Measurements from ENCODE around the gene VWA8. TPM values are rescaled to one million over a fixed set of nuclear protein-coding genes. Genes with fewer than 3 reads are reported as not detected.
A peak's percentile ranks its signal among the peaks of the same experiment; 100 is the strongest.

Gene VWA8
- total RNA-seq, 1 donor from 2014 or later, result 9.8 TPM

GRCh38 chr13:41603917-41604316 lies 357.0 kb downstream of the VWA8 start:
- no peak overlapping the region for H3K4me3 ChIP-seq (ENCODE audit: low read depth, low read length)
- peak; percentile 90 for DNase-seq (ENCODE audit: low read depth)
- TF ChIP-seq, protein P1, sequence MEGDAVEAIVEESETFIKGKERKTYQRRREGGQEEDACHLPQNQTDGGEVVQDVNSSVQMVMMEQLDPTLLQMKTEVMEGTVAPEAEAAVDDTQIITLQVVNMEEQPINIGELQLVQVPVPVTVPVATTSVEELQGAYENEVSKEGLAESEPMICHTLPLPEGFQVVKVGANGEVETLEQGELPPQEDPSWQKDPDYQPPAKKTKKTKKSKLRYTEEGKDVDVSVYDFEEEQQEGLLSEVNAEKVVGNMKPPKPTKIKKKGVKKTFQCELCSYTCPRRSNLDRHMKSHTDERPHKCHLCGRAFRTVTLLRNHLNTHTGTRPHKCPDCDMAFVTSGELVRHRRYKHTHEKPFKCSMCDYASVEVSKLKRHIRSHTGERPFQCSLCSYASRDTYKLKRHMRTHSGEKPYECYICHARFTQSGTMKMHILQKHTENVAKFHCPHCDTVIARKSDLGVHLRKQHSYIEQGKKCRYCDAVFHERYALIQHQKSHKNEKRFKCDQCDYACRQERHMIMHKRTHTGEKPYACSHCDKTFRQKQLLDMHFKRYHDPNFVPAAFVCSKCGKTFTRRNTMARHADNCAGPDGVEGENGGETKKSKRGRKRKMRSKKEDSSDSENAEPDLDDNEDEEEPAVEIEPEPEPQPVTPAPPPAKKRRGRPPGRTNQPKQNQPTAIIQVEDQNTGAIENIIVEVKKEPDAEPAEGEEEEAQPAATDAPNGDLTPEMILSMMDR (conservative IDR thresholded peaks at IDR 0.05; ENCODE audit: low read depth, low read length), result no peak

- no peak for DNase-seq (ENCODE audit: low read depth)
- TF ChIP-seq, protein P1 (conservative IDR thresholded peaks at IDR 0.05; ENCODE audit: low read depth, low read length), result no peak
- H3K4me3 ChIP-seq (ENCODE audit: low read depth, low read length), result no peak overlapping the region
Observed at GRCh38 chr13:41601718-41602445, 359.0 kb downstream of the VWA8 start.

DNA sequence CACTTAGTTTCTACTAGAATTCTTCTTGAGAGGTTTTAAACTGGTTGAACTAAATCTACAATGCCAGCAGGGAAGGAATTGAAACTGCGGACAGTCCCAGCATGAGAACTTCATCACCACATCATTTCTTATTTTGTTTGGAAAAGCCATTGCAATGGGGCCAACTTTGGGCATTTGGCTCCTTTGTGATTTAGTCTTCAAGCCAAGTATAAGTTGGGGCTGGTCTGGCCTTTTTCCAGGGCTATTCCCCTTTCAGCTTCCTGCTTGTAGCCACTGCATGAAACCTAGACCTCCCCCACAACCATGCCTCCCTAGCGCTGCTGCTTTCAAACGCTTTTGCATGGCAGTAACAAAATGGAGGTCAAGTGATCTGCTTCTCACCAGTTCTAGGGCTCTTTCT lies 361.3 kb downstream of the VWA8 start:
- TF ChIP-seq, protein P1 (conservative IDR thresholded peaks at IDR 0.05; ENCODE audit: low read depth, low read length), result no peak
- no peak for DNase-seq (ENCODE audit: low read depth)
- H3K4me3 ChIP-seq (ENCODE audit: low read depth, low read length), result no peak overlapping the region

- no peak overlapping the region for H3K4me3 ChIP-seq (ENCODE audit: low read depth, low read length)
- DNase-seq (ENCODE audit: low read depth), result no peak
Observed at GRCh38 chr13:41597348-41598041, 363.4 kb downstream of the VWA8 start.

DNA sequence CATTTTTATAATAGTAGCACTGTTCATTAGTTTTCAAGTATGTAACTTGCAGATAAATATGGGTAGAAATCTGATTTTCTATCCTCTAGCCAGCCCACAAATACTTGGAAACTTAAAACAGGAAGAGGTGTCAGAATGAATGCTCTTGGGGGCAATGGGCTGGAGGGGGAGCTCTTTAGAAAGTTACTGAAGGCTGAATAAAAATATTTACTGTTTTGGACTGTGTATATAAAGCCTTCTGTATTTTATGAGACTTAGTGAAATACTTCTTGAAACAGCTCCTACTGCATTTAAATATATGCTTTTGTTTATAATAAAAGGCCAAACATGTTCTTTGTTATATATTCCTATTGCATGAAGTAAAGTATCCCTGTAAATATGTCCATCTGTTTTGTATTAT lies 364.7 kb downstream of the VWA8 start:
- no peak overlapping the region for H3K4me3 ChIP-seq (ENCODE audit: low read depth, low read length)
- DNase-seq (ENCODE audit: low read depth), result no peak
- TF ChIP-seq, protein P1 (conservative IDR thresholded peaks at IDR 0.05; ENCODE audit: low read depth, low read length), result peak; percentile 8

More at GRCh38 chr13:41597348-41598041, 363.4 kb downstream of the VWA8 start:
- TF ChIP-seq, protein P1 (conservative IDR thresholded peaks at IDR 0.05; ENCODE audit: low read depth, low read length), result no peak

DNA sequence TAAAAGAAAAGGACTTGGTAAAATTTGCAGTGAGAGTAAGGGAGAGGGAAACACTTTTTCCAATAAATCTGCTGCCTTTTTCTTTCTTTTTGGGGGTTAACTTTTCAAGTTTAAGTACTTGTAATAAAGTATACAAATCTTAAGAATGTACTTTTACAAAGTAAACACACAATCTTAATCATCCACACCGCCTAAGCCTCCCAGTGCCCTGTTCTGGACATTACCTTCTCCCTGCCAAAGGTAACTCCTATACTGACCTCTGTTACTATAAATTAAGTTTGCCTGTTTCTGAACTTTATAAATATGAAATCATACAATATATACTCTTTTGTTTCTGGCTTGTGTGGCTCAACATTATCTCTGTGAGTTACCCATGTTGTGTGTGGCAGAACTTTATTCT lies 365.6 kb downstream of the VWA8 start:
- no peak for DNase-seq (ENCODE audit: low read depth)
- H3K4me3 ChIP-seq (ENCODE audit: low read depth, low read length), result no peak overlapping the region
- TF ChIP-seq, protein P1 (conservative IDR thresholded peaks at IDR 0.05; ENCODE audit: low read depth, low read length), result no peak
